GM18867 (cell line): Measurements from ENCODE around the gene CRYBA2.

Source experiments
- ATAC-seq: cut with Tn5 transposase; IDR thresholded peaks from one replicate; pipeline ENCODE4 v1.9.1; 2021; ENCODE audit warnings: mild to moderate bottlenecking, moderate library complexity; ENCODE audit not compliant: unreplicated experiment

CRYBA2 gene

GRCh38 chr2:218958276-218958675, 34.9 kb downstream of the CRYBA2 start:
- no peak for ATAC-seq

- ATAC-seq: no peak
These were observed 35.6 kb downstream of the CRYBA2 start for GRCh38 chr2:218957671-218958070.

- ATAC-seq: no peak
These were observed 37.2 kb downstream of the CRYBA2 start for GRCh38 chr2:218956039-218956438.

GRCh38 chr2:218954541-218955300, 38.5 kb downstream of the CRYBA2 start:
- no peak for ATAC-seq

GRCh38 chr2:218953366-218953954, 39.8 kb downstream of the CRYBA2 start:
- ATAC-seq: no peak

GRCh38 chr2:218952160-218952559, 41.1 kb downstream of the CRYBA2 start:
- no peak for ATAC-seq

GRCh38 chr2:218946621-218947020, 46.6 kb downstream of the CRYBA2 start:
- no peak for ATAC-seq

GRCh38 chr2:218944759-218945404, 48.3 kb downstream of the CRYBA2 start:
- no peak for ATAC-seq
